GM21381 (cell line): Measurements from ENCODE around the gene BIRC2.
"Not testable (repeated sequence)": the region's sequence is repeated elsewhere in the genome, so short reads cannot be mapped to it uniquely, and the experiment has no call there.

Source experiments
- ATAC-seq: cut with Tn5 transposase; IDR thresholded peaks from one replicate; pipeline ENCODE4 v1.9.1; 2021; ENCODE audit warnings: mild to moderate bottlenecking, moderate library complexity; ENCODE audit not compliant: unreplicated experiment

BIRC2 gene

GRCh38 chr11:102374633-102375424 is 27.8 kb downstream of the BIRC2 start:
- ATAC-seq: not testable (repeated sequence)

- ATAC-seq: no peak
These were observed 28.8 kb downstream of the BIRC2 start for GRCh38 chr11:102375720-102376399.

GRCh38 chr11:102377891-102378290 is 30.9 kb downstream of the BIRC2 start:
- ATAC-seq: no peak

- ATAC-seq: no peak
These were observed 31.8 kb downstream of the BIRC2 start for GRCh38 chr11:102378818-102379217.

- no peak for ATAC-seq
These were observed 35.4 kb downstream of the BIRC2 start for GRCh38 chr11:102382384-102382783.

DNA sequence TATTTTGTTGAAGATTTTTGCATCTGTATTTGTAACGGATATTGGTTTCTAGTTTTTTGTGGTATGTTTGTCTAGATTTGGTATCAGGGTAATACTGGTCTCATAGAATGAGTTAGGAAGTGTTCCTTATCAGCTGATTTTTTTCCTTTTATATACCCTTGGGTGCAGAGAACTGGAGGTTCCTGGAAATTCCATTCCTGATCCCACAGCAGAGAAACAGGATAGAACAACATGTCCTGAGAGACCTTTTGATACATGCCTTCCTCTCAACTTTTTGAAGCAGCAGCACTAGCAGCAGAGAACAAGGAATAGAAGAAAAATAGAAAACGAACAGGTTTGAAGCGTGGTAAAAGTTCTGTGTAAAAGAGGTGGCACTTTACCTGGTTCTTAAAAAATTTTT is 36.8 kb downstream of the BIRC2 start:
- no peak for ATAC-seq

- ATAC-seq: no peak
These were observed 37.5 kb downstream of the BIRC2 start for GRCh38 chr11:102384419-102385079.

GRCh38 chr11:102385085-102386007 is 38.3 kb downstream of the BIRC2 start:
- ATAC-seq: no peak

DNA sequence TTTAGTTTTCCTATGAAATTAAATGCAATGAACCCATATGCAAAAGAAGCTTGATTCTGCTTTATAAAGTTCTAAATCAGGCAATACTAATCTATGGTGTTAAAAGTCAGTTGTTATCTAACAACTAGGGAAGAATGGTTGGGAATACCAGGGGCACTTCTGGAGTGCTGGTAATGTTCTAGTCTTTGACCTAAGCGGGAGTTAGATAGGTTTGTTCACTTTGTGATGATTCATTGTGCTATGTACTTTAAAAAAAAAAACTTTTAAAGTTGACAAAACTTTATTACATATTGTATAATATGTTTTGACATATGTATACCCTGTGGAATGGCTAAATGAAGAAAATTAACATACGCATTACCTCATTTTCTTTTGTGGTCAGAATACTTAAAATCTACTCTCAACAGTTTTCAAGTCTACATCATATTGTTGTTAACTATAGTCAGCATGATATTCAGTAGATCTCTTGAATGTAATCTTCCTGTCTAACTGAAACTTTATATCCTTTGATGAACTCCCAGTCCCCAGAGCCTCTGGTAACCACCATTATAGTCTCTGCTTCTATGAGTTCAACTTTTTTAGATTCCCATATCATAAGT is 39.2 kb downstream of the BIRC2 start:
- no peak for ATAC-seq

GRCh38 chr11:102387043-102387781 is 40.2 kb downstream of the BIRC2 start:
- ATAC-seq: no peak

- ATAC-seq: no peak
These were observed 42.2 kb downstream of the BIRC2 start for GRCh38 chr11:102389253-102389652.

GRCh38 chr11:102390667-102391465 is 43.9 kb downstream of the BIRC2 start:
- peak; percentile 80 for ATAC-seq

GRCh38 chr11:102391549-102392237 is 44.7 kb downstream of the BIRC2 start:
- ATAC-seq: no peak

GRCh38 chr11:102393272-102393730 is 46.3 kb downstream of the BIRC2 start:
- ATAC-seq: no peak

DNA sequence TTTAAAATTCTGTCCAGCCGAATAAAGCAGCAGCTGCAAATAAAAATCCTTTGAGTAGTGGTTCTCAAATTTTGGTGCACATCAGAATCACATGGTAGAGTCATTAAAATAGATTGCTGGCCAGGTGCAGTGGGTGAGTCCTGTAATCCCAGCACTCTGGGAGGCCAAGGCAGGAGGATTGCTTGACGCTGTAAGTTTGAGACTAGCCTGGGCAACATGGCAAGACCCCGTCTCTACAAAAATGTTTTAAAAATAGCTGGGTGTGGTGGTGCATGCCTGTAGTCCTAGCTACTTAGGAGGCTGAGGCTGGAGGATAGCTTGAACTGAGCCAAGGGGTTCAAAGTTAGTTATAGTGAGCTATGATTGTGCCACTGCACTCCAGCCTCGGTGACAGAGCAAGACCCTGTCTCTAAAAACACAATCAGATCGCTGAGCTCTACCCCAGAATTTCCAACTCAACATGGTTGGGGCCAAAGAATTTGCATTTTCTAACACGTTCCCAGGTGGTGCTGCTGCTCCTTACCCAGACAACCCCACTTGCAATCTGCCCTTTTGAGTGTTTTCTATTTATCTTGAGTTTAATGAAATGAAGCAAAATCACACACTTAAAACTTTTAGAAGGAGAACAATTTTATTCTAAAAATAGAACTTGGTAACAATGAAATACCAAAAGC is 48.8 kb downstream of the BIRC2 start:
- ATAC-seq: no peak

- ATAC-seq: no peak
These were observed 49.9 kb downstream of the BIRC2 start for GRCh38 chr11:102396708-102397563.

- ATAC-seq: no peak
These were observed 51.3 kb downstream of the BIRC2 start for GRCh38 chr11:102398297-102398696.
